ENCODE measurements around the gene KRT7.

KRT7 gene

GRCh38 chr12:52241205-52241842, 8.3 kb downstream of the KRT7 start:
- Histone ChIP-seq H3K36me3 (ENCODE audit: insufficient read depth, low read length) (no peaks in the 10 kb centered on the region), H3K27ac (no peak overlapping the region), H3K9ac (ENCODE audit: insufficient read length) (no peak overlapping the region), H3K4me3 (no peak overlapping the region), H3K9me3 (ENCODE audit: low read depth, low read length) (no peaks in the 10 kb centered on the region)
- no peak for DNase-seq (ENCODE audit: low read depth, low spot score)
- TF ChIP-seq EZH2 (IDR thresholded peaks at IDR 0.05) (no peak), FOXP2 (optimal IDR thresholded peaks at IDR 0.05; ENCODE audit: control extremely low read depth, extremely low read length, insufficient read depth) (no peak), POLR2AphosphoS5 (IDR thresholded peaks at IDR 0.05; ENCODE audit: borderline replicate concordance, low read depth, low read length) (no peak)

GRCh38 chr12:52242442-52243258, 9.6 kb downstream of the KRT7 start:
- Histone ChIP-seq H3K9ac (ENCODE audit: insufficient read length) (no peak overlapping the region), H3K9me3 (ENCODE audit: low read depth, low read length) (no peaks in the 10 kb centered on the region), H3K36me3 (ENCODE audit: insufficient read depth, low read length) (no peaks in the 10 kb centered on the region), H3K4me3 (no peak overlapping the region), H3K27ac (no peak overlapping the region)
- TF ChIP-seq EZH2 (IDR thresholded peaks at IDR 0.05) (no peak), POLR2AphosphoS5 (IDR thresholded peaks at IDR 0.05; ENCODE audit: borderline replicate concordance, low read depth, low read length) (no peak), FOXP2 (optimal IDR thresholded peaks at IDR 0.05; ENCODE audit: control extremely low read depth, extremely low read length, insufficient read depth) (no peak)
- no peak for DNase-seq (ENCODE audit: low read depth, low spot score)

GRCh38 chr12:52243259-52243855, 10.3 kb downstream of the KRT7 start:
- TF ChIP-seq POLR2AphosphoS5 (IDR thresholded peaks at IDR 0.05; ENCODE audit: borderline replicate concordance, low read depth, low read length) = no peak
- no peak for TF ChIP-seq FOXP2 (optimal IDR thresholded peaks at IDR 0.05; ENCODE audit: control extremely low read depth, extremely low read length, insufficient read depth)
- no peak for TF ChIP-seq EZH2 (IDR thresholded peaks at IDR 0.05)
- Histone ChIP-seq H3K36me3 (ENCODE audit: insufficient read depth, low read length) (no peaks in the 10 kb centered on the region), H3K4me3 (no peak overlapping the region), H3K9ac (ENCODE audit: insufficient read length) (no peak overlapping the region), H3K9me3 (ENCODE audit: low read depth, low read length) (no peaks in the 10 kb centered on the region), H3K27ac (no peak overlapping the region)
- DNase-seq (ENCODE audit: low read depth, low spot score) = no peak

- no peak overlapping the region for H3K27ac ChIP-seq
- no peak for DNase-seq (ENCODE audit: low read depth, low spot score)
- TF ChIP-seq FOXP2 (optimal IDR thresholded peaks at IDR 0.05; ENCODE audit: control extremely low read depth, extremely low read length, insufficient read depth) (no peak), EZH2 (IDR thresholded peaks at IDR 0.05) (no peak), POLR2AphosphoS5 (IDR thresholded peaks at IDR 0.05; ENCODE audit: borderline replicate concordance, low read depth, low read length) (no peak)
- H3K9ac ChIP-seq (ENCODE audit: insufficient read length) = no peak overlapping the region
- H3K9me3 ChIP-seq (ENCODE audit: low read depth, low read length) = no peaks in the 10 kb centered on the region
- no peaks in the 10 kb centered on the region for H3K36me3 ChIP-seq (ENCODE audit: insufficient read depth, low read length)
- H3K4me3 ChIP-seq = no peak overlapping the region
These were observed 11.0 kb downstream of the KRT7 start for GRCh38 chr12:52243856-52244614.

GRCh38 chr12:52244615-52244994, 11.6 kb downstream of the KRT7 start:
- no peak for DNase-seq (ENCODE audit: low read depth, low spot score)
- Histone ChIP-seq H3K36me3 (ENCODE audit: insufficient read depth, low read length) (no peaks in the 10 kb centered on the region), H3K4me3 (no peak overlapping the region), H3K9me3 (ENCODE audit: low read depth, low read length) (no peaks in the 10 kb centered on the region), H3K9ac (ENCODE audit: insufficient read length) (no peak overlapping the region), H3K27ac (no peak overlapping the region)
- TF ChIP-seq FOXP2 (optimal IDR thresholded peaks at IDR 0.05; ENCODE audit: control extremely low read depth, extremely low read length, insufficient read depth) (no peak), EZH2 (IDR thresholded peaks at IDR 0.05) (no peak), POLR2AphosphoS5 (IDR thresholded peaks at IDR 0.05; ENCODE audit: borderline replicate concordance, low read depth, low read length) (no peak)

GRCh38 chr12:52245259-52245961, 12.4 kb downstream of the KRT7 start:
- Histone ChIP-seq H3K36me3 (ENCODE audit: insufficient read depth, low read length) (no peaks in the 10 kb centered on the region), H3K9me3 (ENCODE audit: low read depth, low read length) (no peaks in the 10 kb centered on the region), H3K4me3 (no peak overlapping the region), H3K9ac (ENCODE audit: insufficient read length) (no peak overlapping the region), H3K27ac (no peak overlapping the region)
- DNase-seq (ENCODE audit: low read depth, low spot score) = no peak
- no peak for TF ChIP-seq POLR2AphosphoS5 (IDR thresholded peaks at IDR 0.05; ENCODE audit: borderline replicate concordance, low read depth, low read length)
- no peak for TF ChIP-seq EZH2 (IDR thresholded peaks at IDR 0.05)
- TF ChIP-seq FOXP2 (optimal IDR thresholded peaks at IDR 0.05; ENCODE audit: control extremely low read depth, extremely low read length, insufficient read depth) = no peak

GRCh38 chr12:52245962-52246569, 13.0 kb downstream of the KRT7 start:
- Histone ChIP-seq H3K27ac (no peak overlapping the region), H3K4me3 (no peak overlapping the region), H3K9ac (ENCODE audit: insufficient read length) (no peak overlapping the region), H3K9me3 (ENCODE audit: low read depth, low read length) (no peaks in the 10 kb centered on the region), H3K36me3 (ENCODE audit: insufficient read depth, low read length) (no peaks in the 10 kb centered on the region)
- peak; percentile 12 for DNase-seq (ENCODE audit: low read depth, low spot score)
- TF ChIP-seq EZH2 (IDR thresholded peaks at IDR 0.05) (no peak), POLR2AphosphoS5 (IDR thresholded peaks at IDR 0.05; ENCODE audit: borderline replicate concordance, low read depth, low read length) (no peak)
